Stimulated activated naive CD8-positive, alpha-beta T cell treated with anti-CD3 and anti-CD28 coated beads, Interleukin-15, Interleukin-2, amounts not matched to agents 100 U/mL and 50 U/mL, for 24 hours (primary cell): ENCODE data around the gene TREML1.
A peak's percentile ranks its signal among the peaks of the same experiment; 100 is the strongest.
"Not testable (repeated sequence)": the region's sequence is repeated elsewhere in the genome, so short reads cannot be mapped to it uniquely, and the experiment has no call there.

Experiments
- ATAC-seq: fragments of 150-1000 bp; cut with Tn5 transposase; one replicate; pipeline ENCODE4 v1.10.0; 2021
- DNase-seq: peaks from one replicate; pipeline ENCODE4 v3.0.0; 2021

TREML1 gene

DNA sequence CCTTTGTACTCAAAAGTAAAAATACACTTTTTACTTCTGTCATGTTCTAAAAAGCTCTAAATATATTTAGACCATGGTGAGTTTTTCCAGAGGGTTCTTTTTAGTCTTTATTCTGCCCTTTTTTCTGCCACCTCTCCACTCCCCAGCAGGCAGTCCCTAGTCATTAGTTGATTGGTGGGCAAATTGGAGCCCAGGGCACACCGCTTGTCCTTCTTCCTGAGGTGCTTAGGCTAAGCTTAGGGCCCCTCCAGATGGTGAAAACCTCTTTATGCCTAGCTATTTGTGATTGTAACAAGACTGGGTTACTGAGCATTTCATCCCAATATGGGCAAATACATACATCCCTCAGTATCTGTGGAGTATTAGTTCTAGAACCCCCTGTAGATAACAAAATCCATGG, 6.2 kb downstream of the TREML1 start:
- ATAC-seq (no peak), DNase-seq (no peak)

GRCh38 chr6:41136911-41137310, 17.2 kb downstream of the TREML1 start:
- no peak for ATAC-seq
- no peak for DNase-seq

GRCh38 chr6:41135062-41135832, 18.9 kb downstream of the TREML1 start:
- no peak for DNase-seq
- ATAC-seq: no peak

DNA sequence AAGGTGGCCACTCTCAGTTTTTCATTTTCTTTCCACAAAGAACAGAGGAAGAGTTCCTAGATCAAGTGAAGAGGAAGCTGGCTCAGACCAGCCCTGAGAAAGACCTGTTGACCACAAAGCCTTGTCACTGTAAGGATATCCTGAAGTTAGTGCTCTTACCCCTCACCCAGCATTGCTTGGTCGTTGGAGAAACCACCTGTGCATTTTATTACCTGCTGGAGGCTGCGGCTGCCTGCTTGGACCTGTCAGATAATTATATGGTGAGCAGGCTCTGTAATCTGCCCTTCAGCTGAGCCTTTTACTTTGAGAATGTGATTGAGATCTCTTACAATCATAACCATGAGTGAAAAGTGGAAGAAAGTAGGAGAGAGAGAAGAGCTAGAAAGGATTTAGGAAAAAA, 21.9 kb downstream of the TREML1 start:
- DNase-seq: no peak

DNA sequence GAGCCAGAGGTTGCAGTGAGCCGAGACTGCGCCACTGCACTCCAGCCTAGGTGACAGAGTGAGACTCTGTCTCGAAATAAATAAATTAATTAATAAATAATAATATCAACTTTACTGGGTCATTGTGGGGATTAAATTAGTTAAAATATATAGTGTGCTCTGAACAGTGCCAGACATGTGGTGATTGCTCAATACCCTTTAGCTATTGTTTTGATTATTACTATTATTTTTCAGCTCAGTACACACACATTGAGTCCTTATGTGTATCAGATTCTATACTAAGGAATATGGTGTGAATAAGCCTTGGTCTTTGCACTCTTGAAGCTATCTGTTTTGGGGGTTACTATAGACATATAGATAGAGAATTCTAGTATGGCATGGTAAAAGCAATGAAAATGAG, 28.9 kb downstream of the TREML1 start:
- DNase-seq: no peak
- no peak for ATAC-seq

More for the DNA sequence above, 21.9 kb downstream of the TREML1 start:
- ATAC-seq: no peak

DNA sequence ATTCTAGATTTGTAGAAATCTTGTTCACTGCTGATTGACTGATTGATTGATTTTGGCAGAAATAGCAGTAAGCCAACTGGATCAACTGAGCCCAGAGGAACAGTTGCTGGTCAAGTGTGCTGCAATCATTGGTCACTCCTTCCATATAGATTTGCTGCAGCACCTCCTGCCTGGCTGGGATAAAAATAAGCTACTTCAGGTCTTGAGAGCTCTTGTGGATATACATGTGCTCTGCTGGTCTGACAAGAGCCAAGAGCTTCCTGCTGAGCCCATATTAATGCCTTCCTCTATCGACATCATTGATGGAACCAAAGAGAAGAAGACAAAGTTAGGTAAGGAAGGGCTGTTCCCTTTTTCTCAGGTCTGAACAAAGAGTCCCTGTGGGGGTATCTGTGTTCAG, 31.2 kb downstream of the TREML1 start:
- no peak for ATAC-seq

DNA sequence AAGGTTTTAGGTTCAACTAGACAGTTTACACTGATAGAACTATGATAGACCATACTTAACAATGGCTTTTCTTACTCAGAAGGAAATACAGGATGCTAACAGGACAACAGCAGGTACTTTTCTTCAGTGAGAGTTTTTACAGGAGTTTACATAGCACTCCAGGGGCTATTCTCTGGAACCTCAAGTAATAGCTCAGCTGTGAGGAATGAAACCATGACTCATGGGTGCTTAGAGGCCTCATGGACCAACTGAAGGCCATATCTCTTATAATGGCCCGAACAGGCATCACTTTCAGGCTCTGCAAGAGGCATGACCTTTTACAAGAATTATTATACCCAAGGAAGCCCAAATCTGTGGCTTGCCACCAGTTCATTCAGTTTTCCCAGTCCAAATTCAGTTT, 31.8 kb downstream of the TREML1 start:
- ATAC-seq (no peak), DNase-seq (no peak)

More for the DNA sequence above, 31.2 kb downstream of the TREML1 start:
- DNase-seq: no peak

DNA sequence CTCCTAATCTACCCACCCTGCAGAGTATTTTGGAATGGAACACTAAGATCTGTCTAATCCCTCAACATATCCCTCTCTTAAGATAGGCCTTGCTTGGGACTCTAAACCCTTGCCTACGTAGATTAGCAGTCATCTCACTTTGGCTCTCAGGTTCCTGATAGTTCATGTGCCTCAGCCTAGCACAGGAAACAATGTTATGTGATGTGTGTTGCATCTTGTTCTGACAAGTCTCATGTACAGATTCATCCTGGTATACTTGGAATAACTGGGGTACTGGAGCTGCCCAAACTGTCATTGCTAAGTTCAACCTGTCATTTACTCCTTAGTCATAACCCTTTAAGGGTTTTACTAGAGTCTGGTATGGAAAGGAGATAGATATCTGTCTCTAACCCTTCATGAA, 34.1 kb downstream of the TREML1 start:
- DNase-seq: no peak
- ATAC-seq: no peak

- DNase-seq: no peak
- no peak for ATAC-seq
These were observed 34.6 kb downstream of the TREML1 start for GRCh38 chr6:41119508-41119907.

- not testable (repeated sequence) for ATAC-seq
These were observed 39.1 kb downstream of the TREML1 start for GRCh38 chr6:41115027-41115426.

DNA sequence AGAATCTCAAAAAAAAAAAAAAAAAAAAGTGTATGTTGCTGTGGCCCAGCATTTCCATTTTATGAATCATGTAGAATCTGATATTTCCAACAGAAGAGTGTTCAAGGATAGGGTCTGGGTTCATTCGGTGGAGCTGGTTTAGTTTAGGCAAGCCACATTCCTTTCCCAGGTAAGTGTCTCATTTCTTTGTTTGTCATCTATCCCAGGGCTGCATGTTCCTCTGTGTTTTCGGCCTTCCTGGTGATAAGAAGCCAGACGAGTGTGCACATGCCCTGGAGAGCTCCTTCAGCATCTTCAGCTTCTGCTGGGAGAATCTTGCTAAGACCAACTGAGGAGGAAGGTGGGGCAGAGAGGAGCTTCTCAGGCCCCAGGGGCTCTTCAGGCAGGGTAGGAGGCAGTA, 43.1 kb downstream of the TREML1 start:
- DNase-seq (no peak), ATAC-seq (no peak)

More at GRCh38 chr6:41115027-41115426, 39.1 kb downstream of the TREML1 start:
- DNase-seq: not testable (repeated sequence)

- DNase-seq (no peak), ATAC-seq (peak; percentile 44)
These were observed 50.3 kb downstream of the TREML1 start for GRCh38 chr6:41103847-41104246.

GRCh38 chr6:41100871-41101287, 53.3 kb downstream of the TREML1 start:
- ATAC-seq (peak; percentile 70), DNase-seq (peak; percentile 35)
